T-cell (primary cell): Measurements from ENCODE around the gene HHAT. TPM values are rescaled to one million over a fixed set of nuclear protein-coding genes. Genes with fewer than 3 reads are reported as not detected.

Experiments used
- ATAC-seq, 4 experiments: fragments of 200-7000 bp in 3 of 4; fragments of 150-1000 bp in 1 of 4; cut with Tn5 transposase; replicated peaks in 1 of 4; 1 replicate in 3 of 4; 2 replicates in 1 of 4; pipeline ENCODE4 v1.10.0; 2021; ENCODE audit warnings: moderate library complexity in 3 of 4, mild to moderate bottlenecking in 2 of 4, moderate number of reproducible peaks in 1 of 4
- CTCF ChIA-PET, 2 donors: fragments of 300-600 bp; sonication (Branson Sonifier 250); formaldehyde crosslinking; loops; one replicate each; lab custom pipeline; 2022; ENCODE audit warnings: antibody characterized with exemption in 2 of 2; lab: Charles Lee
- POLR2A ChIA-PET, 2 donors: fragments of 300-600 bp; sonication (Branson Sonifier 250); formaldehyde crosslinking; loops; one replicate each; lab custom pipeline; 2022; ENCODE audit warnings: antibody characterized with exemption in 2 of 2; lab: Charles Lee
- DNase-seq, 35 experiments: peaks; one replicate each; pipeline versions ENCODE4 v3.0.0 to v3.0.0-alpha.2; 2013 to 2023
- H3K27ac ChIP-seq: one replicate; pipeline ENCODE4 v1.5.1; 2013; ENCODE audit warnings: low read length
- H3K27me3 ChIP-seq, 2 experiments: replicated peaks in 1 of 2; 1 replicate in 1 of 2; 2 replicates in 1 of 2; pipeline versions ENCODE4 v1.6.1 to v1.7.0; 2013; ENCODE audit warnings: low read length in 1 of 2, mixed read lengths in 1 of 2; ENCODE audit not compliant: control insufficient read depth in 2 of 2, insufficient read depth in 2 of 2; ENCODE audit errors: extremely low read depth in 1 of 2
- H3K36me3 ChIP-seq, 2 donors: 1 replicate in 1 of 2; 2 replicates in 1 of 2; pipeline versions ENCODE4 v1.6.1 to v1.7.0; 2013; ENCODE audit warnings: low read length in 1 of 2; ENCODE audit not compliant: control insufficient read depth in 2 of 2, insufficient read depth in 1 of 2; ENCODE audit errors: extremely low read depth in 1 of 2
- H3K4me1 ChIP-seq, 2 experiments: 1 replicate in 1 of 2; 2 replicates in 1 of 2; pipeline versions ENCODE4 v1.6.1 to v1.7.0; 2013; ENCODE audit warnings: low read length in 2 of 2, mixed read lengths in 1 of 2; ENCODE audit not compliant: insufficient read depth in 2 of 2, control insufficient read depth in 1 of 2; ENCODE audit errors: extremely low read depth in 1 of 2
- H3K4me3 ChIP-seq, 2 donors: 1 replicate in 1 of 2; 2 replicates in 1 of 2; pipeline versions ENCODE4 v1.5.1 to v1.7.0; 2013; ENCODE audit warnings: mild to moderate bottlenecking in 2 of 2, low read length in 1 of 2, moderate library complexity in 1 of 2; ENCODE audit not compliant: control insufficient read depth in 1 of 2; ENCODE audit errors: extremely low read depth in 1 of 2
- H3K9me3 ChIP-seq: 2 replicates; pipeline ENCODE4 v1.7.0; 2013
- H3K27ac Mint-ChIP-seq, 2 donors: one replicate each; pipeline ENCODE4 v1.8.0; 2020 to 2021; ENCODE audit warnings: mild to moderate bottlenecking in 2 of 2, mixed read lengths in 2 of 2
- H3K27me3 Mint-ChIP-seq, 2 donors: one replicate each; pipeline ENCODE4 v1.8.0; 2021 to 2022; ENCODE audit warnings: mixed read lengths in 2 of 2
- H3K36me3 Mint-ChIP-seq: one replicate; pipeline ENCODE4 v1.8.0; 2021; ENCODE audit warnings: mixed read lengths
- H3K4me1 Mint-ChIP-seq, 3 donors: one replicate each; pipeline ENCODE4 v1.8.0; 2020 to 2022; ENCODE audit warnings: mixed read lengths in 3 of 3, mild to moderate bottlenecking in 1 of 3
- H3K4me3 Mint-ChIP-seq, 3 donors: one replicate each; pipeline ENCODE4 v1.8.0; 2020 to 2022; ENCODE audit warnings: mild to moderate bottlenecking in 3 of 3, mixed read lengths in 3 of 3, moderate library complexity in 3 of 3
- H3K9me3 Mint-ChIP-seq, 3 donors: one replicate each; pipeline ENCODE4 v1.8.0; 2020 to 2022; ENCODE audit warnings: mixed read lengths in 3 of 3
- WGBS: methylation state at CpG from one replicate; pipeline ENCODE4 v1.1.5; 2013; ENCODE audit warnings: missing lambda C conversion rate; ENCODE audit not compliant: insufficient coverage; 5-methylcytosine and 5-hydroxymethylcytosine counted together
- total RNA-seq, 35 experiments: library from RNA in 6 of 35; stranded (reverse) in 6 of 35; fragments of 120-200 nt in 1 of 35; gene quantifications; one replicate each; pipeline versions ENCODE4 v1.2.1 to v1.2.4 and lab custom pipeline; 2013 to 2026

Gene HHAT
- total RNA-seq, 5 donors from 2014 or later (not counting 1 experiment from before 2014, with no cell fraction given): 2.2 to 7.9 (median 4.1) TPM

GRCh38 chr1:210627755-210628154, 299.1 kb downstream of the HHAT start:
- Mint-ChIP-seq H3K27me3 (no peaks in the 10 kb centered on the region), H3K4me1 (no peaks in the 10 kb centered on the region), H3K4me3 (no peak overlapping the region), H3K36me3 (peaks cover 11% of the 10 kb centered on the region), H3K9me3 (no peaks in the 10 kb centered on the region), H3K27ac (no peak overlapping the region)
- H3K27ac ChIP-seq: no peak overlapping the region
- no peaks in the 10 kb centered on the region for H3K4me1 ChIP-seq
- DNase-seq (no peak), ATAC-seq (no peak)
- no peaks in the 10 kb centered on the region for H3K36me3 ChIP-seq
- ChIA-PET CTCF (interaction anchor here (0.5 to 0.6 kb wide), 2 partner anchors 120 to 168 kb away, joined by 5 to 10 read pairs; no protein-coding TSS in a partner anchor), POLR2A (no interaction called here)
- no peaks in the 10 kb centered on the region for H3K9me3 ChIP-seq
- H3K27me3 ChIP-seq: no peaks in the 10 kb centered on the region
- no peak overlapping the region for H3K4me3 ChIP-seq

DNA sequence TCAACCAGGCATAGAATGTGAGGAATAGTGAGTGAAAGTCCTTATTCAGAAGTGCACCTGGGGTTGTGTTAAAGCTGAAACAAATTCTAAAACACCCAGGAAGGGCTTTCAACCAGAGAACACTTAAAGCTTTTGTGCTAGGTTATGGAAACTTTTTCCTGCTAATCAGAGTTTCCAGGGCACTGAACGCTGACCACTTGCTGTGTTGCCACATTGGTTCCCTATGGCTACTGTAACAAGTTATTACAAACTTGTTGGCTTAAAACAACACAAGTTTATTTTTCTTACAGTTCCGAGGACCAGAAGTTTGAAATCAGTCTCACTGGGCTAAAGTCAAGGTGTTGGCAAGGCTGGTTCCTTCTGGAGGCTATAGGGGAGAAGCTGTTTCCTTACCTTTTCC, 300.6 kb downstream of the HHAT start:
- H3K4me1 ChIP-seq: no peaks in the 10 kb centered on the region
- no peak overlapping the region for H3K4me3 ChIP-seq
- no peaks in the 10 kb centered on the region for H3K4me1 Mint-ChIP-seq
- no peaks in the 10 kb centered on the region for H3K36me3 ChIP-seq
- no peak overlapping the region for H3K4me3 Mint-ChIP-seq
- POLR2A ChIA-PET: no interaction called here
- H3K27me3 ChIP-seq: no peaks in the 10 kb centered on the region
- H3K27ac Mint-ChIP-seq: no peak overlapping the region
- no peaks in the 10 kb centered on the region for H3K27me3 Mint-ChIP-seq
- ATAC-seq (no peak), DNase-seq (no peak)
- WGBS: 50% methylated on average over 1 of the region's 2 CpGs
- CTCF ChIA-PET: no interaction called here
- H3K36me3 Mint-ChIP-seq: peaks cover 10% of the 10 kb centered on the region
- no peaks in the 10 kb centered on the region for H3K9me3 ChIP-seq
- H3K9me3 Mint-ChIP-seq: no peaks in the 10 kb centered on the region
- H3K27ac ChIP-seq: no peak overlapping the region

DNA sequence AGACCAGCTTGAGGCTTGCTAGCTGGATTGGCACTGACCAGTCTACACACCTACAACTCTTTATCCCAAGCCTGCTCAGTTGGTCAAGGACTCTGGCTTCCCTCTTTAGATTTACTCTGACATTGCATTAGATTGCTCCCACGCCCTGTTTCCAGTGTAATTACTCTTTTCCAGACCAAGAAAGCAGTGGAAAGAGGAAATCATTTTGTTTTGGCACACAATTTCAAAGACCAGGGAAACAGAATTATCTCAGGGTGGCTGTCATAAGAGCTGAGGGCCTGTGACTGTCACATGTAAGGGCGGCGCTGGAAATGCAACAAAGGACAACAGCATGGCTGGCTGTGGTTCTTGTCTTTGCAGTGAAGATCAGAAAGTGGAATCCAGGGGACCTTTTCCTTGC, 302.7 kb downstream of the HHAT start:
- Histone ChIP-seq H3K27me3 (no peaks in the 10 kb centered on the region), H3K4me1 (no peaks in the 10 kb centered on the region), H3K9me3 (no peaks in the 10 kb centered on the region), H3K4me3 (no peak overlapping the region), H3K27ac (no peak overlapping the region), H3K36me3 (no peaks in the 10 kb centered on the region)
- H3K4me3 Mint-ChIP-seq: no peak overlapping the region
- H3K27ac Mint-ChIP-seq: no peak overlapping the region
- ChIA-PET CTCF (no interaction called here), POLR2A (no interaction called here)
- peaks cover 7% of the 10 kb centered on the region for H3K36me3 Mint-ChIP-seq
- DNase-seq (no peak), ATAC-seq (no peak)
- H3K27me3 Mint-ChIP-seq: no peaks in the 10 kb centered on the region
- no peaks in the 10 kb centered on the region for H3K4me1 Mint-ChIP-seq
- 33% methylated on average over 1 of the region's 3 CpGs for WGBS
- H3K9me3 Mint-ChIP-seq: no peaks in the 10 kb centered on the region

- no peaks in the 10 kb centered on the region for H3K27me3 ChIP-seq
- no peaks in the 10 kb centered on the region for H3K9me3 ChIP-seq
- WGBS: 91% methylated on average over 3 of the region's 3 CpGs
- Mint-ChIP-seq H3K4me1 (no peaks in the 10 kb centered on the region), H3K36me3 (peaks cover 7% of the 10 kb centered on the region), H3K9me3 (no peaks in the 10 kb centered on the region), H3K27ac (no peak overlapping the region), H3K4me3 (no peak overlapping the region), H3K27me3 (no peaks in the 10 kb centered on the region)
- ChIA-PET POLR2A (no interaction called here), CTCF (no interaction called here)
- ATAC-seq: no peak
- H3K4me1 ChIP-seq: no peaks in the 10 kb centered on the region
- H3K27ac ChIP-seq: no peak overlapping the region
- H3K36me3 ChIP-seq: no peaks in the 10 kb centered on the region
- no peak for DNase-seq
- H3K4me3 ChIP-seq: no peak overlapping the region
Measured at GRCh38 chr1:210633140-210633539, 304.4 kb downstream of the HHAT start.

DNA sequence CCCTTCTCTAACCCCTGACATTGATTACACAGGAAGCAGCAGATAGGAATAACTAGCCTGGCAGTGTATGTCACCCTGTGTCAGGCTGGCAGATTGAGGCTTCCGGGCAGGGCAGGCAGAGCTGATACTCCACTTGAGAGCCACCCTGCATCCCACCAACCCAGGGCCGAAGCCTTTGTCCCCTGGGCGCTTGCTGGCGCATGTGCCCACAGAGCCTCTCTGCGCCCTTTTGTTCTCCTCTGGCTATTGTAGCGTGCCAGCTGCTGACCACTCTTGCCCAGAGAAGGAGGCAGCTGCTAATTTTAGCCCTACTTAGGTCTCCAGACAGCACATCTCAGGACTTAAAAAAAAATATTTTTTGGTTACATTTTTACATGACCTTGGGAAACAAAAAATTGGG, 304.9 kb downstream of the HHAT start:
- Histone ChIP-seq H3K4me1 (no peaks in the 10 kb centered on the region), H3K9me3 (no peaks in the 10 kb centered on the region), H3K27ac (no peak overlapping the region), H3K27me3 (no peaks in the 10 kb centered on the region), H3K36me3 (no peaks in the 10 kb centered on the region), H3K4me3 (no peak overlapping the region)
- no peaks in the 10 kb centered on the region for H3K4me1 Mint-ChIP-seq
- 85% methylated on average over 6 of the region's 6 CpGs for WGBS
- no peaks in the 10 kb centered on the region for H3K27me3 Mint-ChIP-seq
- DNase-seq (no peak), ATAC-seq (no peak)
- ChIA-PET CTCF (no interaction called here), POLR2A (no interaction called here)
- peaks cover 7% of the 10 kb centered on the region for H3K36me3 Mint-ChIP-seq
- H3K9me3 Mint-ChIP-seq: no peaks in the 10 kb centered on the region
- no peak overlapping the region for H3K4me3 Mint-ChIP-seq
- no peak overlapping the region for H3K27ac Mint-ChIP-seq

- no peak overlapping the region for H3K4me3 ChIP-seq
- no peaks in the 10 kb centered on the region for H3K9me3 Mint-ChIP-seq
- ChIA-PET POLR2A (no interaction called here), CTCF (no interaction called here)
- H3K4me1 ChIP-seq: no peaks in the 10 kb centered on the region
- H3K27ac ChIP-seq: no peak overlapping the region
- no peak overlapping the region for H3K4me3 Mint-ChIP-seq
- ATAC-seq (no peak), DNase-seq (no peak)
- H3K27me3 Mint-ChIP-seq: no peaks in the 10 kb centered on the region
- H3K36me3 Mint-ChIP-seq: peaks cover 7% of the 10 kb centered on the region
- H3K27ac Mint-ChIP-seq: no peak overlapping the region
- 90% methylated on average over 1 of the region's 2 CpGs for WGBS
- H3K36me3 ChIP-seq: no peaks in the 10 kb centered on the region
- no peaks in the 10 kb centered on the region for H3K9me3 ChIP-seq
- no peaks in the 10 kb centered on the region for H3K4me1 Mint-ChIP-seq
- no peaks in the 10 kb centered on the region for H3K27me3 ChIP-seq
Measured at GRCh38 chr1:210635108-210635507, 306.4 kb downstream of the HHAT start.

DNA sequence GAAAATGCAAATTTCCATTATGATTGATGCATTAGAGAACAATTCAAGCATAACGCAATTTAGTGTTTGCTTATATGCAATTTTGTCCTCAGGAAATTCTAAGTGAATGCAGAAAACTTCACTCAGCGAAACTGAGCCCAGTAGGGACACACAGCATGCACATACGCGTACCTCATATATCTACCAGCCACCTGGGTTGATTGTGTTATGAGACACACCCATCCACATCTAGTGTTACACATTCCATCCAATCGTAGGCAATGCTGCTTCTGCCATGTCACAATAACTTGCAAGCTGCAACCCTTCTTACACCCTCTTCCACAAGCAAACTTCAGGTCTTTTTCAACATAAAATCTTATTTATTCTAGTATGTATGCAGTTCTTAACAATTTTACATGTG, 312.9 kb downstream of the HHAT start:
- Histone ChIP-seq H3K27me3 (no peaks in the 10 kb centered on the region), H3K27ac (no peak overlapping the region), H3K9me3 (no peaks in the 10 kb centered on the region), H3K4me1 (no peaks in the 10 kb centered on the region), H3K36me3 (no peaks in the 10 kb centered on the region), H3K4me3 (no peak overlapping the region)
- 87% methylated on average over 5 of the region's 5 CpGs for WGBS
- POLR2A ChIA-PET: no interaction called here
- H3K4me3 Mint-ChIP-seq: no peak overlapping the region
- no peaks in the 10 kb centered on the region for H3K9me3 Mint-ChIP-seq
- no peaks in the 10 kb centered on the region for H3K27me3 Mint-ChIP-seq
- ATAC-seq (no peak), DNase-seq (no peak)
- CTCF ChIA-PET: no interaction called here
- H3K27ac Mint-ChIP-seq: no peak overlapping the region
- H3K4me1 Mint-ChIP-seq: no peaks in the 10 kb centered on the region
- no peaks in the 10 kb centered on the region for H3K36me3 Mint-ChIP-seq
